ENCODE measurements around the gene CCNA2.

CCNA2 gene

GRCh38 chr4:121773883-121774282 is 49.8 kb downstream of the CCNA2 start:
- DNase-seq (ENCODE audit: low spot score), result no peak

DNA sequence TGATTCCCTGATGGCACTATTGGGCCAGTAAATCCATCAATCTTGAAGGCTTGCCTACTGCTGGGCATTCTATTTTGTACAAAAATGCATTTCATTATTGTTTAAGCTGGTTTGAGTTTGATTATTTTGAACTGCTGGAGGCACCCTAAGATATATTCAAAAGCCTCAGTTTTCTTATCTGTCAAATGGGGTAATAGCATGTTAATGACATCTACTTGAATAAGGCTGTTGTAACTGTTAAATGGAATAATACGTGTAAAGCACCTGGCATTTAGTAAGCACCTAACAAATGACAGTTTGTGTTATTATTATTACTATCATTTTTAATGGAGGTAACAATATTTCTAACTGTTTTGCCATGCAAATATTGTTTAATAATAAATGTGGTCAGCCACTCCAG is 51.8 kb downstream of the CCNA2 start:
- DNase-seq (ENCODE audit: low spot score), result no peak

- no peak for DNase-seq (ENCODE audit: low spot score)
Measured at GRCh38 chr4:121769341-121769740, 54.3 kb downstream of the CCNA2 start.

DNA sequence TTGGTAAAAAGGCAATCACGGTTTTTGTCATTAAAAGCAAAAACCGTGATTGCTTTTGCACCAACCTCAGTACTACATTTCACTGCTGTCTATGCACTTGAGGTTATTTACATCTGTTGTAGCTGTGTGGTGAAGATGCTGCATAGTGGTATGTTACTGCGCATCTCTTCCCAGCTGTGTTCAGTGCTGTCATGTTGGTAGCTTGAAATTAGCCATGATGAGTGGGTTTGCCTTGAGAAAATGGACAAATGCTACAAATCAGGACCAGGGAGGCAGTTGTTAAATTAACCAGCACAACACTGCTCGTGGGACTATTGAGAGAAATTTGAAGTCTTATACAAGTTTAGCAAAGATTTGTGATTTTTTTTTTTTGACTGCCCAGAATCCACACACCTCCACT is 56.5 kb downstream of the CCNA2 start:
- no peak for DNase-seq (ENCODE audit: low spot score)
